HG03378 (cell line): Measurements from ENCODE around the gene TMEM209.
"Not testable (repeated sequence)": the region's sequence is repeated elsewhere in the genome, so short reads cannot be mapped to it uniquely, and the experiment has no call there.

Experiments
- ATAC-seq: cut with Tn5 transposase; IDR thresholded peaks from one replicate; pipeline ENCODE4 v1.9.1; 2021; ENCODE audit warnings: mild to moderate bottlenecking, moderate library complexity; ENCODE audit not compliant: unreplicated experiment

TMEM209 gene

GRCh38 chr7:130174237-130174959 lies 30.8 kb downstream of the TMEM209 start:
- ATAC-seq: no peak

GRCh38 chr7:130162196-130162595 lies 43.0 kb downstream of the TMEM209 start:
- no peak for ATAC-seq

- ATAC-seq: no peak
Measured at GRCh38 chr7:130160455-130160854, 44.8 kb downstream of the TMEM209 start.

GRCh38 chr7:130160023-130160422 lies 45.2 kb downstream of the TMEM209 start:
- no peak for ATAC-seq

GRCh38 chr7:130157700-130158099 lies 47.5 kb downstream of the TMEM209 start:
- no peak for ATAC-seq

GRCh38 chr7:130156140-130156539 lies 49.1 kb downstream of the TMEM209 start:
- ATAC-seq: no peak

GRCh38 chr7:130154501-130155317 lies 50.5 kb downstream of the TMEM209 start:
- no peak for ATAC-seq

GRCh38 chr7:130154131-130154500 lies 51.1 kb downstream of the TMEM209 start:
- no peak for ATAC-seq

- no peak for ATAC-seq
Measured at GRCh38 chr7:130153211-130153908, 51.8 kb downstream of the TMEM209 start.

- ATAC-seq: no peak
Measured at GRCh38 chr7:130152493-130153210, 52.6 kb downstream of the TMEM209 start.

- ATAC-seq: no peak
Measured at GRCh38 chr7:130151591-130152492, 53.4 kb downstream of the TMEM209 start.

- ATAC-seq: no peak
Measured at GRCh38 chr7:130150587-130150986, 54.6 kb downstream of the TMEM209 start.

- peak; percentile 50 for ATAC-seq
Measured at GRCh38 chr7:130149281-130150139, 55.7 kb downstream of the TMEM209 start.

GRCh38 chr7:130148561-130148960 lies 56.6 kb downstream of the TMEM209 start:
- no peak for ATAC-seq

GRCh38 chr7:130147710-130148325 lies 57.4 kb downstream of the TMEM209 start:
- no peak for ATAC-seq

- no peak for ATAC-seq
Measured at GRCh38 chr7:130146693-130147405, 58.4 kb downstream of the TMEM209 start.

- not testable (repeated sequence) for ATAC-seq
Measured at GRCh38 chr7:130146142-130146541, 59.1 kb downstream of the TMEM209 start.
